Measurements from ENCODE around the gene PCDHA3.
"Not testable (repeated sequence)": the region's sequence is repeated elsewhere in the genome, so short reads cannot be mapped to it uniquely, and the experiment has no call there.

The PCDHA3 gene

DNA sequence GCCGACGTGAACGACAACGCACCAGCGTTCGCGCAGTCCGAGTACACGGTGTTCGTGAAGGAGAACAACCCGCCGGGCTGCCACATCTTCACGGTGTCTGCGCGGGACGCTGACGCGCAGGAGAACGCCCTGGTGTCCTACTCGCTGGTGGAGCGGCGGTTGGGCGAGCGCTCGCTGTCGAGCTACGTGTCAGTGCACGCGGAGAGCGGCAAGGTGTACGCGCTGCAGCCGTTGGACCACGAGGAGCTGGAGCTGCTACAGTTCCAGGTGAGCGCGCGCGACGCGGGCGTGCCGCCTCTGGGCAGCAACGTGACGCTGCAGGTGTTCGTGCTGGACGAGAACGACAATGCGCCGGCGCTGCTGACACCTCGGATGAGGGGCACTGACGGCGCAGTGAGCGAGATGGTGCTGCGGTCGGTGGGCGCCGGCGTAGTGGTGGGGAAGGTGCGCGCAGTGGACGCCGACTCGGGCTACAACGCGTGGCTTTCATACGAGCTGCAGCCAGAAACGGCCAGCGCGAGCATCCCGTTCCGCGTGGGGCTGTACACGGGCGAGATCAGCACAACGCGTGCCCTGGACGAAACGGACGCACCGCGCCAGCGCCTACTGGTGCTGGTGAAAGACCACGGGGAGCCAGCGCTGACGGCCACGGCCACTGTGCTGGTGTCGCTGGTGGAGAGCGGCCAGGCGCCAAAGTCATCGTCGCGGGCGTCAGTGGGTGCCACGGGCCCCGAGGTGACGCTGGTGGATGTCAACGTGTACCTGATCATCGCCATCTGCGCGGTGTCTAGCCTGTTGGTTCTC is 49.2 kb downstream of the PCDHA3 start:
- not testable (repeated sequence) for H3K4me3 ChIP-seq (ENCODE audit: low read length); H3K27ac ChIP-seq (ENCODE audit: low read depth, low read length); H3K36me3 ChIP-seq (ENCODE audit: control insufficient read depth, insufficient read depth, low read length); H3K4me1 ChIP-seq (ENCODE audit: control insufficient read depth, insufficient read depth, low read length); H3K27me3 ChIP-seq (ENCODE audit: control insufficient read depth, insufficient read depth, low read length); H3K9ac ChIP-seq (ENCODE audit: low read length)

Data from rectal smooth muscle tissue (tissue), 1 donor.